Measurements from ENCODE around the gene HAND1. TPM values are rescaled to one million over a fixed set of nuclear protein-coding genes. Genes with fewer than 3 reads are reported as not detected.

The HAND1 gene
- total RNA-seq = not detected

DNA sequence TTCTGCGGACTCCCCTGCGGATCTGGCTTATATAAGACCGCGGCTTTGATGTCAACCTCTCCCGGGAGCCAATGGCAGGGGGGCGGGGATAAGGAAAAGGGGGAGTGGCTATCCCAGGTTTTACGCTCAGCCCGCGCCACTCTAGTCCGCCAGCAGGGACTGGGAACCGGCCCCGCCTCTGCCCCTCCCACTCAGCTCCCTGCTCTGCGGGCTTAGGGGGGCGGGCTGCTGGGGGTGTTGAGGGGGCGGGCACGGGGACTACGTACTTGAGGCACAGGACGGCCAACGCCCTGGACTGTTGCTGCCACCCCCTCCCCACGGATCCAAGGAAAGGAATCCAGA, at the start of gene HAND1:
Gene HAND1, minus strand, starts transcription at position 4 of the 342 bp plus-strand sequence. CDS start 219 bp downstream, outside the sequence.
- H3K36me3 ChIP-seq = no peaks in the 10 kb centered on the region
- H3K27me3 ChIP-seq = peaks cover 100% of the 10 kb centered on the region
- ATAC-seq = peak; percentile 36
- H3K4me1 ChIP-seq = peaks cover 0 to 72% (median 48%) of the 10 kb centered on the region in 3 donors
- no peak for TF ChIP-seq POLR2AphosphoS5 (IDR thresholded peaks at IDR 0.05)
- TF ChIP-seq POLR2A (IDR thresholded peaks at IDR 0.05) = no peak
- TF ChIP-seq EP300 (IDR thresholded peaks at IDR 0.05) = no peak
- TF ChIP-seq, protein P1, sequence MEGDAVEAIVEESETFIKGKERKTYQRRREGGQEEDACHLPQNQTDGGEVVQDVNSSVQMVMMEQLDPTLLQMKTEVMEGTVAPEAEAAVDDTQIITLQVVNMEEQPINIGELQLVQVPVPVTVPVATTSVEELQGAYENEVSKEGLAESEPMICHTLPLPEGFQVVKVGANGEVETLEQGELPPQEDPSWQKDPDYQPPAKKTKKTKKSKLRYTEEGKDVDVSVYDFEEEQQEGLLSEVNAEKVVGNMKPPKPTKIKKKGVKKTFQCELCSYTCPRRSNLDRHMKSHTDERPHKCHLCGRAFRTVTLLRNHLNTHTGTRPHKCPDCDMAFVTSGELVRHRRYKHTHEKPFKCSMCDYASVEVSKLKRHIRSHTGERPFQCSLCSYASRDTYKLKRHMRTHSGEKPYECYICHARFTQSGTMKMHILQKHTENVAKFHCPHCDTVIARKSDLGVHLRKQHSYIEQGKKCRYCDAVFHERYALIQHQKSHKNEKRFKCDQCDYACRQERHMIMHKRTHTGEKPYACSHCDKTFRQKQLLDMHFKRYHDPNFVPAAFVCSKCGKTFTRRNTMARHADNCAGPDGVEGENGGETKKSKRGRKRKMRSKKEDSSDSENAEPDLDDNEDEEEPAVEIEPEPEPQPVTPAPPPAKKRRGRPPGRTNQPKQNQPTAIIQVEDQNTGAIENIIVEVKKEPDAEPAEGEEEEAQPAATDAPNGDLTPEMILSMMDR (IDR thresholded peaks at IDR 0.05) = no peak
- H3K4me3 ChIP-seq = peak within 1 kb of the TSS in 1 of 2 donors; percentile 38
- 0% methylated on average over 1 of the region's 20 CpGs; no CpG with 5 or more reads in 1 of the 2 donors for WGBS, 2 donors (ENCODE audit: low coverage in 1 of 2)
- no peaks in the 10 kb centered on the region for H3K9me3 ChIP-seq
- H3K27ac ChIP-seq = no peak within 1 kb of the TSS

DNA sequence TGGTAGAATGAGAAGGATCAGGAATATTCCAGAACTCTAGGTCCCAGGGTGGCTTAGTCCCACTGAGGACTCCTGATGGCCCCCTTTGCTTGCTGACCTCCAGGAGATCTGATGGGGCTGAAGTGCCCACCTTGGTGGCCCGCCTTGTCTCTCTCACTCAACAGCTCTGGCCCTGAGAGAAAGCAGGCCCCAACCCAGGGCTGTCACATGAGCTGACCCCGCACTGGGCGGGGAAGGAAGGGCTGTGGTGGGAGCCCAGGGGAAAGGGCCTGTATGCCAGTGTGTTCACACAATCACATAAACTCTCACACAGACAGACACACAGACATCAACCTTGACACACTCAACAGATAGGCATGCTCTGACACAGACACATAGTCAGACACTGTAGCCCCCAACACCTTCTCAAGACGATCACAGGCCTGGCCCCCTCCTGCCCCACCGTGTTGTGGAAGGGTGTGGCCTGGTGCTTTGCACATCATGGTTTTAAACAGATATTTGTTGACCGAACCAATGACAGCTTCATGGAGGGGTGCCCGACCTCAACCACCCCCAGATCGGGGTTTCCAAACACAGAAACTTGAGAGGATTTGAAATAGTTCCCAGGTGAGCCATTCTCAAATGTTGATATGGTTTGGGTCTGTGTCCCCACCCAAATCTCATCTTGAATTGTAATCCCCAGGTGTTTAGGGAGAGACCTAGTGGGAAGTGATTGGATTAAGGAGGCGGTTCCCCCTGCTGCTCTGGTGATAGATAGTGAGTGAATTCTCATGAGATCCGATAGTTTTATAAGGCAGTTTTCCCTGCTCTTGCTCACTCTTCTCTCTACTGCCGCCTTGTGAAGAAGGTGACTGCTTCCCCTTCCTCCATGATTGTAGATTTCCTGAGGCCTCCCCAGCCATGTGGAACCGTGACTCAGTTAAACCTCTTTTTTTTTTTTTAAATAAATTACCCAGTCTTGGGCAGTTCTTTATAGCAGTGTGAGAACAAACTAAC, 48.5 kb upstream of the HAND1 start:
- TF ChIP-seq POLR2A (IDR thresholded peaks at IDR 0.05) (no peak), POLR2AphosphoS5 (IDR thresholded peaks at IDR 0.05) (no peak), EP300 (IDR thresholded peaks at IDR 0.05) (no peak)
- TF ChIP-seq, protein P1 (IDR thresholded peaks at IDR 0.05) = no peak
- Histone ChIP-seq H3K36me3 (no peaks in the 10 kb centered on the region), H3K9me3 (no peaks in the 10 kb centered on the region), H3K27me3 (peaks cover 31% of the 10 kb centered on the region), H3K4me3 (no peak overlapping the region), H3K27ac (no peak overlapping the region), H3K4me1 (peaks cover 0 to 7% (median 0%) of the 10 kb centered on the region in 3 donors)
- 60 to 70% methylated on average over 1 to 3 of the region's 12 CpGs for WGBS, 2 donors (ENCODE audit: low coverage in 1 of 2)
- ATAC-seq = no peak

DNA sequence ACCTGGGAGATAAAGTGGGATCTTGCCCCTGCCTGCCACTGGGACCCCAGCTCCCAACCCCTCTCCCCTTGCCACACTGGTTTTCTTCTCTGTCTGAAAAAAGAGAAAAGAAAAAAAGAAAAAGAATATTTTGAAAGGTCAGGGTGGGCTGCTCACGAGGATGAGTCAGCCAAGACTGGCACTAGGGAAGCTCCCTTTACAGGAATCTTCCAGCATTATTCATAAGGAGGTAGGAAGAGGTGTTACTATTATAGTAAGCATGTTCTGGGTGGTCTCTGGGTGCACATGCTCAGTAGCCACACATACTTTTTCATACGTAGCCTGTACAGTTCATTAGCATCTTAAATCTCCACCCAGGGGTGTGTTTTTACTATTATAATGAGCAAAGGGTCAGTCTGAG, 46.8 kb upstream of the HAND1 start:
- Histone ChIP-seq H3K36me3 (no peaks in the 10 kb centered on the region), H3K27me3 (peaks cover 40% of the 10 kb centered on the region), H3K4me3 (no peak overlapping the region), H3K9me3 (no peaks in the 10 kb centered on the region), H3K27ac (no peak overlapping the region), H3K4me1 (peaks cover 0 to 14% (median 0%) of the 10 kb centered on the region in 3 donors)
- WGBS, 2 donors (ENCODE audit: low coverage in 1 of 2) = 40 to 50% methylated on average over 1 to 2 of the region's 2 CpGs
- ATAC-seq = no peak
- no peak for TF ChIP-seq POLR2A (IDR thresholded peaks at IDR 0.05)
- TF ChIP-seq, protein P1 (IDR thresholded peaks at IDR 0.05) = no peak
- TF ChIP-seq POLR2AphosphoS5 (IDR thresholded peaks at IDR 0.05) = no peak
- no peak for TF ChIP-seq EP300 (IDR thresholded peaks at IDR 0.05)

DNA sequence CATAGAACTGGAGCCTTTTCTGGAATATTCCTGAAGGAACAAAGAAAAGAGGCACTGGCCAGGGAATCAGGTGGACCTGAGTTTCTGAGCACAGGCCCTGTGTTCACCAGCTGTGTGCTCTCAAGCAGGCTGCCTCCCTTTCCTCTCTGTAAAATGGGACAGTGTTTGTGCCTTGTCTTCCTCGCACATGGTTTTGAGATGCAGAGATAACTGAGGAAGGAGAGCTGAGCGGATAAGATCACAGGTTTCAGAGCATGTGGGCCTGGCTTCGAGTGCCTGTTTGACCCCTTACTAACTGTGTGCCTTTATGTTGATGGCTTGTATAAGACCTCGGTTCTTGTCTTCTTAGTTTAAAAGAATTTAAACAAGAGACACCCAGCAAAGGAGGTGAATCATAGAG, 46.2 kb upstream of the HAND1 start:
- ATAC-seq = no peak
- H3K36me3 ChIP-seq = no peaks in the 10 kb centered on the region
- H3K27ac ChIP-seq = no peak overlapping the region
- H3K4me1 ChIP-seq = peaks cover 0 to 14% (median 0%) of the 10 kb centered on the region in 3 donors
- 82 to 85% methylated on average over 3 to 4 of the region's 4 CpGs for WGBS, 2 donors (ENCODE audit: low coverage in 1 of 2)
- peaks cover 42% of the 10 kb centered on the region for H3K27me3 ChIP-seq
- TF ChIP-seq, protein P1 (IDR thresholded peaks at IDR 0.05) = no peak
- TF ChIP-seq EP300 (IDR thresholded peaks at IDR 0.05) = no peak
- TF ChIP-seq POLR2AphosphoS5 (IDR thresholded peaks at IDR 0.05) = no peak
- H3K4me3 ChIP-seq = no peak overlapping the region
- H3K9me3 ChIP-seq = no peaks in the 10 kb centered on the region

Measured in gastroesophageal sphincter (tissue), 4 donors.